Measurements from ENCODE around the gene FADS2. TPM values are rescaled to one million over a fixed set of nuclear protein-coding genes. Genes with fewer than 3 reads are reported as not detected.
A peak's percentile ranks its signal among the peaks of the same experiment; 100 is the strongest.

Gene FADS2
- total RNA-seq, 1 experiment from 2014 or later, result 17.1 TPM

DNA sequence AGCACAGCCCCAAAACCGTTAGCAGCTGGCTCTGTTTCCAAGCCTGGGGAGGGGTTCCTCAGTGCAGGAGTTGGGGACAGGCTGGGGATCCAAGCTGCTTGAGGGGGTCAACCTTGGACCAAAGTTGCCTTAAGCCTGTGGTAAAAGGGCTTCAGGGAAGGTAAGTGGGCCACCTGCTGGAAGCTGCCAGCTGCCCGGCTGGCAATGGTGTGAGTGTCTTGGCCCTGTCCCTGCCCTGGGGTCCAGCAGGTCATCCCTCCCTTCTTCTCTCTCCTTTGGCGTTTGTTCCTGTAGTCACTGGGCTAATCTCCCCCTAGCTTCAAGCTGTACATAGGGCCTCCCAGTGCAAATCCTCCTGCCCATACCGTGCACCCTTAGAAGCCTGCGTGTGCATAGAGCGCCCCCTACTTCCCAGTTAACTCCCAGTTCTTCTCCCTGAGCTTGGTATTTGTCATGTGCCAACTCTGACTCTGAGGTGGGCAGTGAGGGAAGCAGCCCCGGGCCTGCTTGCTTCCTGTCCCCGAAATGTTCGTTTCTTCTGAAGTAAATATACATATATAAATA is 40.1 kb upstream of the FADS2 start (continued):
- TF ChIP-seq, protein P1, sequence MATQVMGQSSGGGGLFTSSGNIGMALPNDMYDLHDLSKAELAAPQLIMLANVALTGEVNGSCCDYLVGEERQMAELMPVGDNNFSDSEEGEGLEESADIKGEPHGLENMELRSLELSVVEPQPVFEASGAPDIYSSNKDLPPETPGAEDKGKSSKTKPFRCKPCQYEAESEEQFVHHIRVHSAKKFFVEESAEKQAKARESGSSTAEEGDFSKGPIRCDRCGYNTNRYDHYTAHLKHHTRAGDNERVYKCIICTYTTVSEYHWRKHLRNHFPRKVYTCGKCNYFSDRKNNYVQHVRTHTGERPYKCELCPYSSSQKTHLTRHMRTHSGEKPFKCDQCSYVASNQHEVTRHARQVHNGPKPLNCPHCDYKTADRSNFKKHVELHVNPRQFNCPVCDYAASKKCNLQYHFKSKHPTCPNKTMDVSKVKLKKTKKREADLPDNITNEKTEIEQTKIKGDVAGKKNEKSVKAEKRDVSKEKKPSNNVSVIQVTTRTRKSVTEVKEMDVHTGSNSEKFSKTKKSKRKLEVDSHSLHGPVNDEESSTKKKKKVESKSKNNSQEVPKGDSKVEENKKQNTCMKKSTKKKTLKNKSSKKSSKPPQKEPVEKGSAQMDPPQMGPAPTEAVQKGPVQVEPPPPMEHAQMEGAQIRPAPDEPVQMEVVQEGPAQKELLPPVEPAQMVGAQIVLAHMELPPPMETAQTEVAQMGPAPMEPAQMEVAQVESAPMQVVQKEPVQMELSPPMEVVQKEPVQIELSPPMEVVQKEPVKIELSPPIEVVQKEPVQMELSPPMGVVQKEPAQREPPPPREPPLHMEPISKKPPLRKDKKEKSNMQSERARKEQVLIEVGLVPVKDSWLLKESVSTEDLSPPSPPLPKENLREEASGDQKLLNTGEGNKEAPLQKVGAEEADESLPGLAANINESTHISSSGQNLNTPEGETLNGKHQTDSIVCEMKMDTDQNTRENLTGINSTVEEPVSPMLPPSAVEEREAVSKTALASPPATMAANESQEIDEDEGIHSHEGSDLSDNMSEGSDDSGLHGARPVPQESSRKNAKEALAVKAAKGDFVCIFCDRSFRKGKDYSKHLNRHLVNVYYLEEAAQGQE (IDR thresholded peaks at IDR 0.05; ENCODE audit: low read depth), result no peak
- TF ChIP-seq TCF7L2 (IDR thresholded peaks at IDR 0.05; ENCODE audit: borderline replicate concordance, extremely low read depth, insufficient read depth, insufficient read length), result no peak

DNA sequence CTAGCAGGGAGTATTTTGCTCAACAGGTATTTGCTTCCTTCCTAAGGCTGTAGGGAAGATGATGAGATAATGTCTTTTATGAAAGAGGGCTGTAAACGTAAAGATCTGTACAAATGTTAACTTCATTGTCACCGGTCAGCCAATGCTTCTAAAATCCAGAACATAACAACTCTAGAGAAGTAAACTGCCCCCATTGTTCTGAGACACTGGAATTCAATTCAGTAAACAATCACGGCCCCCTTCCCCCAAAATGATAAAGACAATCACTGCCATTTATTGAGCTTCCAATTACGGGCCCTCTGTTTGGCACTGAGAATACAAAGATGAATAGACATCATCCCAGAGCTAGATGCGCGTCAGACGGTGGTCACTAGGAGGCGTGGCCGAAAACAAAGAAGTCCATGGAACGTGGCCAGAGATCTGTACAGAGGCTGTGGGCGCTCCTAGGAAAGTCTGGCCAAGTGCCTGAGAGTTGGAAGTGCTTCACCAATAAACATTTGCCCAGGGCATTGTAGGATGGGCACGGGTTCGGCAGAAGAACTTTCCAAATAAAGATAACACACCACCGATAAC is 36.3 kb upstream of the FADS2 start:
- Histone ChIP-seq H3K9ac (ENCODE audit: low read length) (peak overlapping the region; percentile 99), H3K9me3 (ENCODE audit: control insufficient read depth in 1 of 2, insufficient read depth in 1 of 2, low read depth in 1 of 2, low read length in 2 of 2) (no peaks in the 10 kb centered on the region), H3K27me3 (ENCODE audit: insufficient read depth, low read length) (no peaks in the 10 kb centered on the region), H4K20me1 (ENCODE audit: insufficient read depth) (peaks cover under 1% of the 10 kb centered on the region; the same call in 1 of the 2 replicates), H2AFZ (ENCODE audit: low read depth, low read length, poor library complexity, severe bottlenecking) (no peak overlapping the region), H3K9me2 (ENCODE audit: insufficient read depth) (no peaks in the 10 kb centered on the region), H3K4me1 (ENCODE audit: control insufficient read depth in 1 of 2, insufficient read depth in 2 of 2, low read length in 2 of 2) (peaks cover 4 to 16% of the 10 kb centered on the region in 2 experiments; a peak in 2 of 4 replicates), H3K27ac (ENCODE audit: low read depth, low read length) (peak overlapping the region; percentile 94), H3K79me2 (ENCODE audit: insufficient read depth, low read length) (peaks cover 65% of the 10 kb centered on the region), H3K4me2 (ENCODE audit: low read length) (peak overlapping the region; percentile 90), H3K4me3 (replicated peaks in 1 of 2; ENCODE audit: low read depth in 1 of 2, low read length in 2 of 2) (peak overlapping the region; percentile 96 to 100), H3K36me3 (ENCODE audit: control insufficient read depth in 1 of 2, insufficient read depth in 2 of 2, low read length in 2 of 2) (peaks cover 24 to 52% of the 10 kb centered on the region in 2 experiments; a peak in 3 of 4 replicates)
- ATAC-seq (peak; percentile 46), DNase-seq (ENCODE audit: low read depth, low spot score) (peak; percentile 63)
- TF ChIP-seq SIN3A (IDR thresholded peaks at IDR 0.05; ENCODE audit: low read depth), result 0 out of 2 replicates have a peak, but pooled peaks have one; percentile 5
- TF ChIP-seq TCF7L2 (IDR thresholded peaks at IDR 0.05; ENCODE audit: borderline replicate concordance, extremely low read depth, insufficient read depth, insufficient read length), result no peak
- TSS peak; percentile 83 for BruUV-seq (replicated peaks)
- CTCF ChIA-PET, result interaction anchor here (1.0 to 2.4 kb wide), 4 partner anchors 11 to 316 kb away, joined by 3 to 9 read pairs (median 4); no protein-coding TSS in a partner anchor
- POLR2A ChIA-PET, result interaction anchor here (0.6 to 2.8 kb wide), 6 partner anchors 9 to 39 kb away, joined by 3 to 14 read pairs (median 3); no protein-coding TSS in a partner anchor
- RAD21 ChIA-PET (ENCODE audit: low non-redundant PET in 1 of 2, low total read pairs in 2 of 2, uncharacterized antibody in 2 of 2, unreplicated experiment in 2 of 2), result interaction anchor here in 1 of 2 experiments (1.5 kb wide), 1 partner anchor 316 kb away, joined by 3 read pairs; no protein-coding TSS in a partner anchor
- intact Hi-C loops (cut with micrococcal nuclease), result no loop called here

All from HCT116 (cell line).